K562 (cell line): ENCODE results near the gene MPND. TPM values are rescaled to one million over a fixed set of nuclear protein-coding genes. Genes with fewer than 3 reads are reported as not detected.

Experiments
- CBX3 ChIP-seq, 2 experiments: IDR thresholded peaks; 1 replicate in 1 of 2; 2 replicates in 1 of 2; pipeline ENCODE4 v1.6.1; 2012; ENCODE audit warnings: inconsistent platforms in 2 of 2, low read length in 2 of 2, borderline replicate concordance in 1 of 2, control low read depth in 1 of 2
- DDX20 ChIP-seq: fragments of 450-650 bp; IDR thresholded peaks from 2 replicates; pipeline ENCODE4 v1.6.1; 2016; ENCODE audit warnings: missing genetic modification characterization, low read depth, mild to moderate bottlenecking, missing compliant biosample characterization, moderate library complexity
- EP400 ChIP-seq: fragments of 450-650 bp; IDR thresholded peaks from 2 replicates; pipeline ENCODE4 v1.6.1; 2017; ENCODE audit warnings: antibody characterized with exemption, mild to moderate bottlenecking, moderate library complexity
- FOXA3 ChIP-seq, 2 experiments: fragments of 450-650 bp in 1 of 2; sonication (generic) in 1 of 2; formaldehyde crosslinking; IDR thresholded peaks in 1 of 2; conservative IDR thresholded peaks in 1 of 2; 2 replicates each; pipeline versions ENCODE4 v1.4.0 to v1.8.0; 2020 to 2022; ENCODE audit warnings: mild to moderate bottlenecking in 2 of 2, missing genetic modification reagents in 1 of 2
- HDAC8 ChIP-seq: fragments of 450-650 bp; IDR thresholded peaks from 2 replicates; pipeline ENCODE4 v1.6.1; 2016; ENCODE audit warnings: mild to moderate bottlenecking, missing genetic modification characterization, moderate library complexity, missing compliant biosample characterization
- KDM5B ChIP-seq: fragments of 200-600 bp; sonication (generic); IDR thresholded peaks from 2 replicates; pipeline ENCODE4 v1.6.1; 2012; ENCODE audit warnings: low read depth, mild to moderate bottlenecking, moderate library complexity, low read length, control low read depth, inconsistent platforms; ENCODE audit not compliant: insufficient replicate concordance
- MNT ChIP-seq, 2 experiments: fragments of 450-650 bp; conservative IDR thresholded peaks; 2 replicates each; pipeline ENCODE4 v1.6.1; 2017; ENCODE audit warnings: mild to moderate bottlenecking in 2 of 2, moderate library complexity in 2 of 2
- NBN ChIP-seq: fragments of 450-650 bp; IDR thresholded peaks from 2 replicates; pipeline ENCODE4 v1.6.1; 2016; ENCODE audit warnings: low read depth, mild to moderate bottlenecking
- PBX2 ChIP-seq, 2 experiments: IDR thresholded peaks in 1 of 2; conservative IDR thresholded peaks in 1 of 2; 2 replicates each; pipeline ENCODE4 v1.6.1; 2016; ENCODE audit warnings: low read depth in 2 of 2, mild to moderate bottlenecking in 1 of 2, missing compliant biosample characterization in 1 of 2, missing genetic modification characterization in 1 of 2, moderate library complexity in 1 of 2
- RBBP5 ChIP-seq: fragments of 200-600 bp; sonication (generic); IDR thresholded peaks from 2 replicates; pipeline ENCODE4 v1.6.1; 2012; ENCODE audit warnings: borderline replicate concordance, mild to moderate bottlenecking, low read length, control low read depth, inconsistent platforms; ENCODE audit not compliant: insufficient read depth, poor library complexity, severe bottlenecking
- SPI1 ChIP-seq: IDR thresholded peaks from 2 replicates; pipeline ENCODE4 v1.6.1; 2011; ENCODE audit warnings: low read depth, low read length, control low read depth, borderline replicate concordance
- YY1 ChIP-seq, 3 experiments: IDR thresholded peaks; 2 replicates each; pipeline ENCODE4 v1.6.1; 2011; ENCODE audit warnings: low read length in 2 of 3, mild to moderate bottlenecking in 2 of 3, moderate library complexity in 2 of 3, borderline replicate concordance in 1 of 3, control low read depth in 1 of 3, low read depth in 1 of 3; ENCODE audit not compliant: insufficient read depth in 3 of 3, insufficient replicate concordance in 2 of 3, control insufficient read depth in 1 of 3, insufficient read length in 1 of 3; ENCODE audit errors: extremely low read depth in 1 of 3
- ZBTB17 ChIP-seq: fragments of 450-650 bp; formaldehyde crosslinking; IDR thresholded peaks from 2 replicates; pipeline ENCODE4 v1.4.0; 2020; ENCODE audit warnings: mild to moderate bottlenecking
- ZNF146 ChIP-seq: IDR thresholded peaks from one replicate; pipeline ENCODE4 v1.6.1; 2018; ENCODE audit warnings: missing compliant biosample characterization; ENCODE audit not compliant: unreplicated experiment
- ZNF23 ChIP-seq: fragments of 250-450 bp; sonication (Bioruptor Pico); IDR thresholded peaks from 2 replicates; pipeline ENCODE4 v1.4.0; 2020; ENCODE audit warnings: mild to moderate bottlenecking
- ZNF518B ChIP-seq: fragments of 250-450 bp; sonication (Bioruptor Pico); IDR thresholded peaks from 2 replicates; pipeline ENCODE4 v1.5.0; 2021; ENCODE audit warnings: mild to moderate bottlenecking, moderate library complexity
- ZNF695 ChIP-seq: fragments of 450-650 bp; formaldehyde crosslinking; IDR thresholded peaks from 2 replicates; pipeline ENCODE4 v1.4.0; 2020; ENCODE audit warnings: mild to moderate bottlenecking, moderate library complexity
- polyA plus RNA-seq, 8 experiments: library from polyadenylated mRNA; depleted of rRNA in 4 of 8; stranded (reverse) in 5 of 8; unstranded in 3 of 8; fragments of >200 nt; fragmentation: Nextera tagmentation in 2 of 8; fragmentation: Illumina TruSeq in 1 of 8; extraction: Ambion mirVana in 2 of 8; extraction: Trizol in 1 of 8; gene quantifications; 2 replicates each; pipeline versions ENCODE4 v1.2.1 to v1.2.3, GENCODE V29; 2011 to 2014; ENCODE audit warnings: inconsistent platforms in 1 of 8, missing spikeins in 1 of 8
- total RNA-seq, 7 experiments: library from RNA; depleted of rRNA in 6 of 7; stranded (reverse); fragments of >200 nt in 6 of 7; fragmentation: Illumina TruSeq in 2 of 7; extraction: Trizol in 2 of 7; gene quantifications; 2 replicates each; pipeline versions ENCODE4 v1.2.1 to v1.2.3, GENCODE V29; 2011 to 2021; ENCODE audit warnings: low replicate concordance in 1 of 7

Gene MPND
- total and polyA plus RNA-seq, 9 of the 15 experiments (the other 6 are each of a cell fraction or from before 2014, with no cell fraction given): 0.25 to 14.0 (median 3.9) TPM

GRCh38 chr19:4327252-4327876 lies 16.0 kb upstream of the MPND start (continued):
- peak; percentile 87 for TF ChIP-seq EP400
- peak in 1 of 2 experiments; percentile 41; a peak in 1 of 3 replicates for TF ChIP-seq CBX3 (IDR thresholded peaks at IDR 0.05; ENCODE audit: borderline replicate concordance in 1 of 2, low read length in 2 of 2)
- 0 out of 2 replicates have a peak, but pooled peaks have one; percentile 11 for TF ChIP-seq NBN
- no peak for TF ChIP-seq ZNF23
- no peak for TF ChIP-seq ZNF146
- peak; percentile 69 for TF ChIP-seq KDM5B
- no peak for TF ChIP-seq DDX20
- TF ChIP-seq RBBP5: peak; percentile 37
- no peak for TF ChIP-seq ZNF695 (CRISPR knock-in tag)
- peak in 1 of 2 experiments; percentile 45; a peak in 1 of 4 replicates for TF ChIP-seq FOXA3 (CRISPR knock-in tag; conservative IDR thresholded peaks at IDR 0.05 in 1 of 2, IDR thresholded peaks at IDR 0.05 in 1 of 2)
- TF ChIP-seq HDAC8 (tag): 0 out of 2 replicates have a peak, but pooled peaks have one; percentile 47
- TF ChIP-seq MNT (conservative IDR thresholded peaks at IDR 0.05): peak; percentile 97 to 98
- TF ChIP-seq YY1 (IDR thresholded peaks at IDR 0.05; ENCODE audit: borderline replicate concordance in 1 of 3, control insufficient read depth in 1 of 3, extremely low read depth in 1 of 3, insufficient read depth in 3 of 3, insufficient read length in 1 of 3, insufficient replicate concordance in 2 of 3, low read depth in 1 of 3, low read length in 2 of 3): peak in 1 of 3 experiments; percentile 45
- TF ChIP-seq PBX2 (CRISPR knock-in tag; IDR thresholded peaks at IDR 0.05; ENCODE audit: low read depth): no peak
- no peak for TF ChIP-seq PBX2 (tag; conservative IDR thresholded peaks at IDR 0.05; ENCODE audit: low read depth)
- TF ChIP-seq SPI1: no peak
- 0 out of 2 replicates have a peak, but pooled peaks have one; percentile 22 for TF ChIP-seq ZBTB17
- TF ChIP-seq ZNF518B (CRISPR knock-in tag): no peak
